ENCODE data around the gene HACD4.
A peak's percentile ranks its signal among the peaks of the same experiment; 100 is the strongest.

Gene HACD4, protein sequence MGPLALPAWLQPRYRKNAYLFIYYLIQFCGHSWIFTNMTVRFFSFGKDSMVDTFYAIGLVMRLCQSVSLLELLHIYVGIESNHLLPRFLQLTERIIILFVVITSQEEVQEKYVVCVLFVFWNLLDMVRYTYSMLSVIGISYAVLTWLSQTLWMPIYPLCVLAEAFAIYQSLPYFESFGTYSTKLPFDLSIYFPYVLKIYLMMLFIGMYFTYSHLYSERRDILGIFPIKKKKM

DNA sequence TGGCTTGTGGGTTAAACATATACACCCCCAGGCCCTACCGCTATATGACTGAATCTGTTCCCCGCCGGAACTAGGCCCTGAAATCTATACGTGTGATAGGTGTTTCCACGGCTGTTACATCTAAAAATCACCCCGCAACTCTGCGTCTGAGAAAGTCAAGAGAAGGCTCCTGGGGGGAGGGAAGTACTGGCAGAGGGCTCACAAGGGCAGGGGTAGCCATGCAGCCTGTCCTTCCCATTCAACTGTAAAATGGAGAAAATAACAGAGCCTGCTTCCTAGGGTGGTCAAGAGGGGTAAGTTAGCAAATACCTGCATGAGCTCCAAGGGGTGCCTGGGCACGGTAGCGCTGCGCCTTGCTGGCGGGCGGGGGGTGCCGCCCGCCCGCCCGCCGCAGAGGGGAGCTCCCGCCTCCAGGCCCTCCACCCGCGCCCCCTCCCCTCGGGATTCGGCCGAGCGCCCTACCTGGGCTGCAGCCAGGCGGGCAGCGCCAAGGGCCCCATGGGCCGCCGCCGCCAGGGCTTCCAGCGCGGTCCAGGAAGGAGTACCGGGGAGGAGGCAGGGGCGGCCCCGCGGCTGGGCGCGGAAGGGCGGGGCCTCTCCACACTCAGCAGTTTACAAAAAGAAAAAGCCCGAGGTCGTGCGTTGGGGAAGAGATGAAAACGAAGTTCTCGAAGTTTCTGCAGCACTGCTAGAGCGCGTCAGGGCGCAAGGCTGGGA is at the start of gene HACD4:
Gene HACD4, minus strand, starts transcription at position 550 of the 717 bp plus-strand sequence. Its CDS starts 50 bp downstream, at position 500.
- H3K27ac ChIP-seq (ENCODE audit: low read length): no peak within 1 kb of the TSS
- no peaks in the 10 kb centered on the region; the same call in 1 of the 2 replicates for H3K4me1 ChIP-seq (ENCODE audit: control insufficient read depth, insufficient read depth, low read length)
- WGBS (ENCODE audit: insufficient coverage, insufficient read length): no CpG with 5 or more reads among the region's 46 CpGs
- peak within 1 kb of the TSS; percentile 24; the same call in 1 of the 2 replicates for H3K4me3 ChIP-seq (ENCODE audit: low read length)
- H3K36me3 ChIP-seq (ENCODE audit: control insufficient read depth, insufficient read depth, low read length): no peaks in the 10 kb centered on the region
- DNase-seq (ENCODE audit: low read depth, low spot score): no peak
- H3K27me3 ChIP-seq (ENCODE audit: control insufficient read depth, insufficient read depth, low read length): no peaks in the 10 kb centered on the region
- H3K9me3 ChIP-seq (ENCODE audit: control insufficient read depth, insufficient read depth, low read length): no peaks in the 10 kb centered on the region

DNA sequence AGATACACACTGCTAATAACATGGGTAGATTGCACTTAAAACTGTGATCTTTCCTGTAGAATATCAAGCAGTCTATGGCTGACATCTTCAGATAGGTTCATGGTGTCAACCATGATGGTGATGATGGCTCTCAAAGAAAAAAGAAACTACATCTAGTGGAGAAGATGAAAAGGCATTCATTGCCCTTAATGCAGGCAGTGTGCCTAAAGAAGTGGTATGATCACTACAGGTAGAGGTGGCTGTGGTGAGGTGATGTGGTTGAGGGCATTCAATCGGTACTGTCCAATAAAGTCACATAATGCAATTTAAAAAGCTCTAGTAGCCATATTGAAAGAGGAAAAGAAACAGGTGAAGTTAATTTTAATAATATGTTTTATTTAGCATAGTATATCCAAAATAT is 49.4 kb upstream of the HACD4 start:
- Histone ChIP-seq H3K27ac (ENCODE audit: low read length) (no peak overlapping the region), H3K9me3 (ENCODE audit: control insufficient read depth, insufficient read depth, low read length) (no peaks in the 10 kb centered on the region), H3K36me3 (ENCODE audit: control insufficient read depth, insufficient read depth, low read length) (no peaks in the 10 kb centered on the region), H3K4me1 (ENCODE audit: control insufficient read depth, insufficient read depth, low read length) (no peaks in the 10 kb centered on the region), H3K4me3 (ENCODE audit: low read length) (no peak overlapping the region), H3K27me3 (ENCODE audit: control insufficient read depth, insufficient read depth, low read length) (no peaks in the 10 kb centered on the region)
- no peak for DNase-seq (ENCODE audit: low read depth, low spot score)
- no CpG with 5 or more reads among the region's 1 CpG for WGBS (ENCODE audit: insufficient coverage, insufficient read length)

DNA sequence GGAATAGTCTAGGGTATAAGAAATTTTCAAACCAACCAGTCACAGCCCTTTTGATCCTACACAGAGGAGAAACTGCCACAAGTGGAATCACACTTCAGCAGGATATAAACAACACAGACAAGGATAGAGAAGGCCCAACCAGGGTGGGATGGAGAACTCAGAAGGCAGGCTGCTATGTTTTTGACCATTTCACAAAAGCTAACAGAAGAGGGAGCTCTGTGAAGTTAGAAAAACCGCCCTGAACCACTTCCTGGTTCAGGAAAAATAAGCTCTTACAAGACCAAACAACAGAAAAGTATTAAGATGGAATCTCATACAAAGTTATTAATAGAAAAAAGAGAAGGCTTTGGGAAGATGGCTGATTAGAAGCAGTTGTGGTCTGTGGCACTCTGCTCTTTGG is 47.3 kb upstream of the HACD4 start:
- DNase-seq (ENCODE audit: low read depth, low spot score): no peak
- Histone ChIP-seq H3K36me3 (ENCODE audit: control insufficient read depth, insufficient read depth, low read length) (no peaks in the 10 kb centered on the region), H3K27me3 (ENCODE audit: control insufficient read depth, insufficient read depth, low read length) (no peaks in the 10 kb centered on the region), H3K4me3 (ENCODE audit: low read length) (no peak overlapping the region), H3K4me1 (ENCODE audit: control insufficient read depth, insufficient read depth, low read length) (peaks cover 1% of the 10 kb centered on the region; the same call in 1 of the 2 replicates), H3K27ac (ENCODE audit: low read length) (no peak overlapping the region), H3K9me3 (ENCODE audit: control insufficient read depth, insufficient read depth, low read length) (no peaks in the 10 kb centered on the region)
- no CpG with 5 or more reads among the region's 1 CpG for WGBS (ENCODE audit: insufficient coverage, insufficient read length)

DNA sequence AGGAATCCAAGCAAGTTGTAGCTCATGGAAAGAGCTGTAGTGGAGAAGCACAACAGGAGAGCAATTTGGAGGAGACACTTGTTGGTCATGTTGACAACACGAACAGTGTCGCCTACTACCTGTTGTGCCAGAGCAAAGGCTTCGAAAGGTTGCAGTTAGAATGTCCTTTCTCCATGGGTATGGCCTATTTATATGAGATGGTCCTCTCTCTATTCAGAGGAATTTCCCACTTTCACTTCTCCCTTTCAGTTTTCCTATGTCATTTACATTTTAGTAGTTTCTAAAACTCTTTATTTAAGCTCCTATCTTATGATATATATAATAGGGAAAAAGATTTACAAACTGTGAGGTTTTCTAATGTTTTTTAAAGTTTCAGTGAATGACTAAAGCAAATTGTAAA is 46.3 kb upstream of the HACD4 start, which contains the start of gene IFNB1:
Gene IFNB1, minus strand, starts transcription at position 162 of the 400 bp plus-strand sequence. Its CDS starts 73 bp downstream, at position 89.
- Histone ChIP-seq H3K4me1 (ENCODE audit: control insufficient read depth, insufficient read depth, low read length) (peaks cover 1% of the 10 kb centered on the region; the same call in 1 of the 2 replicates), H3K4me3 (ENCODE audit: low read length) (no peak within 1 kb of the TSS), H3K9me3 (ENCODE audit: control insufficient read depth, insufficient read depth, low read length) (no peaks in the 10 kb centered on the region), H3K36me3 (ENCODE audit: control insufficient read depth, insufficient read depth, low read length) (no peaks in the 10 kb centered on the region), H3K27ac (ENCODE audit: low read length) (no peak within 1 kb of the TSS), H3K27me3 (ENCODE audit: control insufficient read depth, insufficient read depth, low read length) (no peaks in the 10 kb centered on the region)
- no peak for DNase-seq (ENCODE audit: low read depth, low spot score)
- no CpG with 5 or more reads among the region's 3 CpGs for WGBS (ENCODE audit: insufficient coverage, insufficient read length)

DNA sequence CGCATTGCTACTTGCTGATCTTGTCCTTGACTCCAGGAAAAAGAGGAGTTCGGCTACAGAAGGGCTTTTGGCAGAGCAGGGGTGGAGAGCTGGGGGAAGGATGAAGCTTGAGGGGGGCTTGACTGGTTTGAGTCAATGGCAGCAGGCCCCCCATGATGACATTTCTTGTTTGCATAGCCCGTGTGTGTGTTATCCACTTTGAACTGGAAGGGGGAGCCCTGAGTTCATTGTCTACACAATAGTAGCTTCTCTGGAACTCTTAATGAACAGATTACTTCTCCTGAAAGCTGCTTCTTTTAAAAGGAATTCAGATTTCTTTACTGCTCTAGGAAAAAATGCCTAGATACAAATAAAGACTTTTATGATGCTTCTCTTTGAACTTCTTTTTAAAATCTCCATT is 44.0 kb upstream of the HACD4 start:
- no CpG with 5 or more reads among the region's 3 CpGs for WGBS (ENCODE audit: insufficient coverage, insufficient read length)
- DNase-seq (ENCODE audit: low read depth, low spot score): no peak
- Histone ChIP-seq H3K36me3 (ENCODE audit: control insufficient read depth, insufficient read depth, low read length) (no peaks in the 10 kb centered on the region), H3K4me1 (ENCODE audit: control insufficient read depth, insufficient read depth, low read length) (peaks cover 1% of the 10 kb centered on the region; the same call in 1 of the 2 replicates), H3K27me3 (ENCODE audit: control insufficient read depth, insufficient read depth, low read length) (no peaks in the 10 kb centered on the region), H3K4me3 (ENCODE audit: low read length) (no peak overlapping the region), H3K27ac (ENCODE audit: low read length) (no peak overlapping the region), H3K9me3 (ENCODE audit: control insufficient read depth, insufficient read depth, low read length) (no peaks in the 10 kb centered on the region)

DNA sequence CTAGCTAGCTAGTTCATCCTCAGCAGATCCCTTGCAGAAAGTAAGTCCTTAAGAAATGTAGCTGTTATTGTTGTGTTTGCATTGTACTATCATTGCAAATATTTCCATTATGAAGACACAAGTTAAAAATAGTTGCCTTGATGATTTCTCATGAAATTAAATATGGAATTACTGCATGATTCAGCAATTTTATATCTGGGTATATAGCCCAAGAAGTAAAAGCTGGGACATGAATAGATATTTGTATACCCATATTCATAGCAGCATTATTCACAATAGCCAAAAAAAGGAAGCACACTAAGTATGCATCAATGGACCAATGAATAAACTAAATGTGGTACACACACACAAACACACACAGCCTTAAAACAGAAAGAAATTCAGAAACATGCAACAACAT is 39.5 kb upstream of the HACD4 start:
- H3K27me3 ChIP-seq (ENCODE audit: control insufficient read depth, insufficient read depth, low read length): no peaks in the 10 kb centered on the region
- DNase-seq (ENCODE audit: low read depth, low spot score): no peak
- no peaks in the 10 kb centered on the region for H3K36me3 ChIP-seq (ENCODE audit: control insufficient read depth, insufficient read depth, low read length)
- H3K4me1 ChIP-seq (ENCODE audit: control insufficient read depth, insufficient read depth, low read length): peaks cover 1% of the 10 kb centered on the region; the same call in 1 of the 2 replicates
- no peaks in the 10 kb centered on the region for H3K9me3 ChIP-seq (ENCODE audit: control insufficient read depth, insufficient read depth, low read length)
- no peak overlapping the region for H3K27ac ChIP-seq (ENCODE audit: low read length)
- no peak overlapping the region for H3K4me3 ChIP-seq (ENCODE audit: low read length)

DNA sequence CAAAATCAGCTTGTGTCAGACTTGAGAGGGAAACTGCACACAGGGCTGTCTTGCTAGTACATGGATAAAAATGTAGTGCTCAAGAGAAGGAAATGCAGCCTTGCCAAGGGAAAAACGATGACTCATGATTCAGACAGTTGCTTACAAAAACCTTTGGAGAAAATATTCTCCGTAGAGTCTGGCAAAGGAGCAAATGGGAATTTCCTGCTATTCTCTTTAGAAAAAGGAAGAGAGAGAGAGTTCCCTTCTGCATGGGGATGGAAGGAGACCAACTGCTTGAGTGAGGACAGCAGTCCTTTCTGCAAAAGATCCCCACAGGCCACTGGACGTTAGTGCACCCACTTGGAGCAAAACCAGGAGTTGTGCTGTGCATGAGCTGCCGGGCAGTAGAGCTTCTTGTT is 38.7 kb upstream of the HACD4 start:
- WGBS (ENCODE audit: insufficient coverage, insufficient read length): no CpG with 5 or more reads among the region's 4 CpGs
- Histone ChIP-seq H3K27ac (ENCODE audit: low read length) (no peak overlapping the region), H3K4me3 (ENCODE audit: low read length) (no peak overlapping the region), H3K27me3 (ENCODE audit: control insufficient read depth, insufficient read depth, low read length) (no peaks in the 10 kb centered on the region), H3K36me3 (ENCODE audit: control insufficient read depth, insufficient read depth, low read length) (no peaks in the 10 kb centered on the region), H3K9me3 (ENCODE audit: control insufficient read depth, insufficient read depth, low read length) (no peaks in the 10 kb centered on the region), H3K4me1 (ENCODE audit: control insufficient read depth, insufficient read depth, low read length) (no peaks in the 10 kb centered on the region)
- DNase-seq (ENCODE audit: low read depth, low spot score): peak; percentile 13

DNA sequence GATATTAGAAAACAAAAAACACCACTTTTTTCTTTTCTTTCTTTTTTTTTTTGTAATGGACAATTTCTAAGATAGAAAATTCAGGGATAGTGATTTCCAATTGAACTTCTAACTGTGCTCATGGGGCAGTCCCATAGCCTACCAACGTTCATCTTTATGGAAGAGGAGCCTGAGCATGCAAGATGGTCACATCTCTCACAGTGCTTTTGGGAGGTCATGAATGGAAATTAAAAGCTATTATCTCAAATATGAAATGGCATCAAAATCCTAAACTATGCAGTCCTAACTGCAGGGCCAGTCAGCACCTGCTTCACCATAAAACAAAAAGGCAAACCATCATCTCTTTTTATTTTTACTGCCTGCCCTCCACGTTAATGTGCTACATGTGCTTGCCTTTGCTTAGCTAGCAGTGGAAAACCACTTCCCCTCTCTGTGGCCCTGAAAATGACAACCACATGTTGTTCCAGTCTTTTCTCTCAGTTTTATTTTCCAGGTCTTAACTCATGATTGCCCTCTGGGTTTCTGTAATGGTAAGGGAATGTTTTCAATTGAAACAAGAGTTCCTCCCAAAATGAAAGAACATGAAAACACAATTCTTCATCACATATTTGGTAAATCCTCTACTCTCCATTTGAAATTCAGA is 29.6 kb upstream of the HACD4 start:
- Histone ChIP-seq H3K27ac (ENCODE audit: low read length) (no peak overlapping the region), H3K4me3 (ENCODE audit: low read length) (no peak overlapping the region), H3K4me1 (ENCODE audit: control insufficient read depth, insufficient read depth, low read length) (no peaks in the 10 kb centered on the region), H3K27me3 (ENCODE audit: control insufficient read depth, insufficient read depth, low read length) (no peaks in the 10 kb centered on the region; the same call in 1 of the 2 replicates), H3K36me3 (ENCODE audit: control insufficient read depth, insufficient read depth, low read length) (no peaks in the 10 kb centered on the region), H3K9me3 (ENCODE audit: control insufficient read depth, insufficient read depth, low read length) (no peaks in the 10 kb centered on the region)
- WGBS (ENCODE audit: insufficient coverage, insufficient read length): no CpG with 5 or more reads among the region's 2 CpGs
- DNase-seq (ENCODE audit: low read depth, low spot score): no peak

DNA sequence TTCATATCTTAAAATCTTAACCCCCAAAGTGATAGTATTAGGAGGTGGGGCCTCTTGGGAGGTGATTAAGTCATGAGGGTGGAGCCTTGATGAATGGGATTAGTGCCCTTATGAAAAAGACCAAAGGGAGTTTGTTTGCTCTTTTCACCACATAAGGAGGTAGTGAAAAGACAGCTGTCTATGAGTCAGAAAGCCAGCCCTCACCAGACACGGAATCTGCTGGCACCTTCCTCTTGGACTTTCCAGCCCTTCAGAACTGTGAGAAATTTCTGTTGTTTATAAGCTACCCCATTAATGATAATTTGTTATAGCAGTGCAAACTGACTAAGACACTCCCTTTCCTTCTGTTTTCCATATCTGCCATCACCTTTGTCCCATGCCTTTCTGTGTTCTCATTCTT is 25.5 kb upstream of the HACD4 start:
- Histone ChIP-seq H3K27me3 (ENCODE audit: control insufficient read depth, insufficient read depth, low read length) (no peaks in the 10 kb centered on the region), H3K4me3 (ENCODE audit: low read length) (no peak overlapping the region), H3K4me1 (ENCODE audit: control insufficient read depth, insufficient read depth, low read length) (no peaks in the 10 kb centered on the region; the same call in 1 of the 2 replicates), H3K27ac (ENCODE audit: low read length) (no peak overlapping the region), H3K9me3 (ENCODE audit: control insufficient read depth, insufficient read depth, low read length) (no peaks in the 10 kb centered on the region), H3K36me3 (ENCODE audit: control insufficient read depth, insufficient read depth, low read length) (no peaks in the 10 kb centered on the region)
- DNase-seq (ENCODE audit: low read depth, low spot score): no peak
- no CpG with 5 or more reads among the region's 1 CpG for WGBS (ENCODE audit: insufficient coverage, insufficient read length)

DNA sequence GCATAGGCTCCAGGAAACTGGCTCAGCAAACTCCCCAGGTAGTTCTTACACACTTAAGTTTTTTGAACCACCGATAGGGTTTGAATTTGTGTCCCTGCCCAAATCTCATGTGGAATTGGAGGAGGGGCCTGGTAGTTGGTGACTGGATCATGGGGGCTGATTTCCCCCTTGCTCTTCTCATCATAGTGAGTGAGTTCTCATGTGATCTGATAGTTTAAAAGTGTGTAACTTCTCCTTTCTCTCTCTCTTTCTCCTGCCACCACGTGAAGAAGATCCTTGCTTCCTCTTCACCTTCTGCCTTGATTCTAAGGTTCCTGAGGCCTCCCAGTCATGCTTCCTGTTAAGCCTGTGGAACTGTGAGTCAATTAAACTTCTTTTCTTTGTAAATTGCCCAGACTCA is 22.4 kb upstream of the HACD4 start:
- Histone ChIP-seq H3K27me3 (ENCODE audit: control insufficient read depth, insufficient read depth, low read length) (no peaks in the 10 kb centered on the region), H3K36me3 (ENCODE audit: control insufficient read depth, insufficient read depth, low read length) (no peaks in the 10 kb centered on the region), H3K27ac (ENCODE audit: low read length) (no peak overlapping the region), H3K9me3 (ENCODE audit: control insufficient read depth, insufficient read depth, low read length) (no peaks in the 10 kb centered on the region), H3K4me1 (ENCODE audit: control insufficient read depth, insufficient read depth, low read length) (no peaks in the 10 kb centered on the region; the same call in 1 of the 2 replicates), H3K4me3 (ENCODE audit: low read length) (no peak overlapping the region)
- no CpG with 5 or more reads among the region's 2 CpGs for WGBS (ENCODE audit: insufficient coverage, insufficient read length)
- DNase-seq (ENCODE audit: low read depth, low spot score): no peak

All from iPS DF 6.9 (cell line).